NCI-H748 (cell line): ENCODE measurements around the gene CD70.
"Not testable (repeated sequence)": the region's sequence is repeated elsewhere in the genome, so short reads cannot be mapped to it uniquely, and the experiment has no call there.

Source experiments
- DNase-seq: peaks from one replicate; lab custom pipeline; 2025; ENCODE audit not compliant: unreplicated experiment; lab: John Stamatoyannopoulos, UW

CD70 gene

GRCh38 chr19:6590827-6591319, at the start of gene CD70:
Gene CD70, minus strand, starts transcription at chr19:6591150. Its CDS starts 148 bp downstream, at chr19:6591002.
- DNase-seq, result peak; percentile 45

- not testable (repeated sequence) for DNase-seq
These were observed 49.4 kb upstream of the CD70 start for GRCh38 chr19:6640333-6640732.

DNA sequence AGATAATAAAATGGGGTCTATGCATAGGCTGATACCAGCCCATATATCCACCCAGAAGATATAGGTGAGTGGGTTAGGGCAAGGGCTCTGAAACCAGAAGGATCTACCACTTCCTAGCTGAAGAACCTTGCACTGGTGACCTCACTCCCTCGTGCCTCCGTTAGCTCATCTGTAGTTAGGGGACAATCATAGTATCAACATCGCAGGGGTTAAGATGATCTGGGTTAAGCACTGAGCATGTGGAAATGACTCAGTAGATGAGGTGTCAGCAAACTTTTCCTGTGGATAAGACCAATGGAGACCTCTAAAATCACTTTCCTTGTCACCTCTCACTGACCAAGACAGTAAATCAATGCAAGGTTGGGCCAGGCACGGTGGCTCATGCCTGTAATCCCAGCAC, 48.5 kb upstream of the CD70 start:
- DNase-seq, result no peak

DNA sequence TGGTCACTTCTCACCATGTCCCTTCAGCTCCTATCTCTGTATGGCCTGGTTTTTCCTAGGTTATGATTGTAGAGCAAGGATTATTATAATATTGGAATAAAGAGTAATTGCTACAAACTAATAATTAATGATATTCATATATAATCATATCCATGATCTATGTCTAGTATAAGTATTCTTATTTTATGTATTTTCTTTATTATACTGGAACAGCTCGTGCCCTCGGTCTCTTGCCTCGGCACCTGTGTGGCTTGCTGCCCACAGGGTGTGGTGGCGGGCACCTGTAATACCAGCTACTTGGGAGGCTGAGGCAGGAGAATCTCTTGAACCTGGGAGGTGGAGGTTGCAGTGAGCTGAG, 42.5 kb upstream of the CD70 start:
- DNase-seq, result not testable (repeated sequence)

DNA sequence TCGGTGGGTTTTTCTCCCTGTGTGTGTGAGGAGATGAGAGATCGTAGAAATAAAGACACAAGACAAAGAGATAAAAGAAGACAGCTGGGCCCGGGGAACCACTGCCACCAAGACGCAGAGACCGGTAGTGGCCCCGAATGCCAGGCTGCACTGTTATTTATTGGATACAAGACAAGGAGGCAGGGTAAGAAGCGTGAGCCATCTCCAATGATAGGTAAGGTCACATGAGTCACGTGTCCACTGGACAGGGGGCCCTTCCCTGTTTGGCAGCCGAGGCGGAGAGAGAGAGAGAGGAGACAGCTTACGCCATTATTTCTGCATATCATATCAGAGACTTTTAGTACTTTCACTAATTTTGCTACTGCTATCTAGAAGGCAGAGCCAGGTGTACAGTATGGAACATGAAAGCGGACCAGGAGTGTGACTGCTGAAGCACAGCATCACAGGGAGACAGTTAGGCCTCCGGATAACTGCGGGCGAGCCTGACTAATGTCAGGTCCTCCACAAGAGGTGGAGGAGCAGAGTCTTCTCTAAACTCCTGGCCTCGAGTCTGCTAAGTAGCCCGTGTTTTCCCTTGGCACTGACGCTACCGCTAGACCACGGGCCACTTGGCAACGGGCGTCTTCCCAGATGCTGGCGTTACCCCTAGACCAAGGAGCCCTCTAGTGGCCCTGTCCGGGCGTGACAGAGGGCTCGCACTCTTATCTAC, 42.0 kb upstream of the CD70 start:
- peak; percentile 60 for DNase-seq

GRCh38 chr19:6632002-6632621, 41.2 kb upstream of the CD70 start:
- DNase-seq, result peak; percentile 63

DNA sequence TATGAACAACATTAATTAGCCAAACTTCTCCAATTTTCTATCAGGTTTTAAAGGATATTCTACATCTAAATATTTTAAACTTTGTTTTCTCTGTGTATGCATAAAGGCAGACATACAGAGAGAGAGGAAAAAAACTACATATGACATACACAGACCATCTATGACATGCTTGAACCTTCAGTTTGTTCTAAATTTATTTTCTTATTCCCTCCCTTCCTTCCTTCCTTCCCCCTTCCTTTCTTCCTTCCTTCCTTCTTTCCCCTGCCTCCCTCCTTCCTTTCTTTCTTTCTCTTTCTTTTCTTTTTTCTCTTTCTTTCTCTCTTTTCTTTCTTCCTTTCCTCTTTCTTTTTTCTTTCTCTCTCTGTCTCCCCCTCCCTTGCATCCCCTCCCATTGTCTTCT, 35.8 kb upstream of the CD70 start:
- no peak for DNase-seq

DNA sequence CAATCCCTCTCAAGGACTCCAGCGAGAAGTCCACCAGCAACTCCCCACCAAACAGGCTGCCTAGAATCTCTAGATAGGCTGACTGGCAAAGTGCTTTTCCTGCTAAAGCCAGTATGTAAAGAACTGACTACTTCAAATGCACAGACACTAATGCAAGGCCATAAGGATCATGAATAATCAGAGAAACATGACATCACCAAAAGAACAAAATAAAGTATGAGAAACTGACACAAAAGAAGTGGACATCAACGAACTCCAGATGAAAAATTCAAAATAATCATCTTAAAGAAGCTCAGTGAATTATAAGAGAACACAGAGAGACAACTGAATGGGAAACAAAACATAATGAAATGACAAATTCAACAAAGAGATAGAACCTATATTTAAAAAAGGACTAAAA, 26.4 kb upstream of the CD70 start:
- DNase-seq, result no peak

DNA sequence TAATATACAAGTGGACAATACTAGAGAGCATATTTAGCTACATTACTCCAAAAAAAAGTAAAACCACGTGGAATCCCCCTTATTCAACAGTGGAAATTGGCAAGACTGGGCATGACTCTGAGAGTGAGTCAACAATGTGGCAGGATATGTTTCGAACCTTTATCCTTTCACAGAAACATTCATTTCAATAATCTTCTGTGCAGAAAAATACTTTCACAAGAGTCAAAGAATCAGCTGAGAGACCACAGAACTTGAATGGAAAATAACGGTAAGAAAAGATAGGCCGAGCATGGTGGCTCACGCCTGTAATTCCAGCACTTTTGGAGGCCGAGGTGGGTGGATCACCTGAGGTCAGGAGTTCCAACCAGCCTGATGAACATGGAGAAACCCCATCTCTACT, 25.1 kb upstream of the CD70 start:
- DNase-seq, result no peak

- no peak for DNase-seq
These were observed 22.8 kb upstream of the CD70 start for GRCh38 chr19:6613711-6614110.

DNA sequence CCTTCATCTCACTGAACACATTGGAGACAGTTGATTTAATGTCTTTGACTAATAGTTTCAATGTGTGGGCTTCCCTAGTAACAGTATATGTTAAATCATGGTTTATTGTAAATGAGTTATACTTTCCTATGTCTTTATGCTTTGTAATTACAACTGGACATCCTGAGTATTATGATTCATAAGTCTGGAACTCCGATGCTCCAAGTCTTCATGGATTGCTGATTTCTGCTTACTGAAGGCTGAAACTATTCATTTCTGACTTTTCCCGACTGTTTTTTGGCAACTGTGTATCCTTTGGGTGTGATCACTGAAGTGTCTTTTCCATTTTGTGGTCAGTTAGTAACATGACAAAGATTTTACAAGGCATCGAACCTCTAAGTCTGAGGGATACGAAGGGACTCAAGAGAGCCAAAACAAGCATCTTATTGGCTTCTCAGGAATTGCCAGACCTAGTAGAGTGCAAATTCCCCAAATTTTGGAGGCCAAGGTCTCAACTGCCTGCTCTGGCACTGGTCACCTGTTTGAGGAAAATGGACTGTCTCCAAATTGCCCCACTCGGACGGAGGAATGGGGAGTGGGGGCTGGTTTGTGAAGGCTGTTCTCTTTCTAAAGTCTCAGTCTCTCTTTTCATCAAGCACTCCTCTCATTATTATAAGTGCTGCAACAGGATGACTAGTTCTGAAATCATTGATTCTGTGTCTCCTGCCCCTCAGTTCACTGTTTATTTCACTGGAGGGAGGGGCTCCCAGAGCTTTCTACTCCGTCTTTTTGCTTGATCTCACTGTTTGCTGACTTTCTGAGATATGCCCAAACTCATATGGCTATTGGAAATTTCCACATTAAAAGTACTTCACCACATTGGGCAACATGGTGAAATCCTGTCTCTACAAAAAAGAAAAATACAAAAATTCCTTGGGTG, 20.2 kb upstream of the CD70 start:
- no peak for DNase-seq

GRCh38 chr19:6608940-6609339, 18.0 kb upstream of the CD70 start:
- no peak for DNase-seq

DNA sequence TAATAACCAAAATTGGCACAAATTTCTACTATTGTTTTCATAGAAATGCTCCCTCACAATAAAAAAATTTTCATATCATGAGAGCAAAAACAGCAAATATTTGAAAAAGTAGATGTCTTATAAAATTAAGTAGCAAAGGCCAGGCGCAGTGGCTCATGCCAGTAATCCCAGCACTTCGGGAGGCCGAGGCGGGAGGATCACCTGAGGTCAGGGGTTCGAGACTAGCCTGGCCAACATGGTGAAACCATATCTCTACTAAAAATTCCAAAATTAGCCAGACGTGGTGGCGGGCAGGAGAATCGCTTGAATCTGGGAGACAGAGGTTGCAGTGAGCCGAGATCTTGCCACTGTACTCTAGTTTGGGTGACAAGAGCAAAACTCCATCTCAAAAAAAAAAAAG, 17.2 kb upstream of the CD70 start:
- not testable (repeated sequence) for DNase-seq

DNA sequence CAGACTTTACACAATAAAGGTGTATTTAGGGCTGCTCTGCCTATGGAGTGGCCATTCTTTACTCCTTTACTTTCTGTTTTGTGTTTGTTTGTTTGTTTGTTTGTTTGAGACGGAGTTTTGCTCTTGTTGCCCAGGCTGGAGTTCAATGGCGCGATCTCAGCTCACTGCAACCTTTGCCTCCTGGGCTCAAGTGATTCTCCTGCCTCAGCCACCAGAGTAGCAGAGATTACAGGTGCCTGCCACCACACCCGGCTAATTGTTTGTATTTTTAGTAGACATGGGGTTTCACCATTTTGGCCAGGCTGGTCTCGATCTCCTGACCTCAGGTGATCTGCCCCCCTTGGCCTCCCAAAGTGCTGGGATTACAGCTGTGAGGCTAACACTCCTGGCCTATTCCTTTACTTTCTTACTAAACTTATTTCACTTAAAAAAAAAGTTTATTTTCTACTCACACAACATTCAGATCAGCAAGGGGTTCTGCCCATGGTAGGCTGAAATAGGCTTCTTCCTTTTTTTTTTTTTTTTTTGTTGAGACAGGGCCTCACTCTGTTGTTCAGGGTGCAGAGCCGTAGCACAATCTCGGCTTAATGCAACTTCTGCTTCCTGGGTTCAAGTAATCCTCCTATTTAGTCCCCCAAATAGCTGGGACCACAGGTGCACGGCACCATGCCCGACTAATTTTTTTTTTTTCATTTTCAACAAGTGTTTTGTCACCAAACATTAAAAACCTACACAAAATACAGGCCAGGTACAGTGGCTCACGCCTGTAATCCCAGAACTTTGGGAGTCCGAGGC, 15.5 kb upstream of the CD70 start:
- not testable (repeated sequence) for DNase-seq

DNA sequence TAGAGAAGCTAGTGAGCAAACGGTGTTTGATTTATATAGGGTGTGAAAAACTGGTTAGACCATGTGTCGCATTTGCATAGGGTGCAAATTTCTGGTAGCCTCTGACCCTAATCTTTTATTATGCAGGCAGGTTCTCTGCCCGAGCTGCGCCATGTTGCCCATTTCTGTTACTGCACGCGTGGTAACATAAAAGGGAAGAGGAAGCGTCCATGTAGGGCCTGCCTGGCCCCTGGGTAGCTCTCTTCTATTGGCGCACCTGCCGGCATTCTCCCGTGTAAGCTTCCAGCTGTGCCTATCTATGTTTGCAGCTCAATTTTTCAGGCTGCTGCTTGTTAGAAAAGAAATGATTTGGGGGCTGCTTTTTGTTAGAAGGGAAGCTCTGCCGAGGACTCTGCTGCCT, 14.0 kb upstream of the CD70 start:
- peak; percentile 4 for DNase-seq

DNA sequence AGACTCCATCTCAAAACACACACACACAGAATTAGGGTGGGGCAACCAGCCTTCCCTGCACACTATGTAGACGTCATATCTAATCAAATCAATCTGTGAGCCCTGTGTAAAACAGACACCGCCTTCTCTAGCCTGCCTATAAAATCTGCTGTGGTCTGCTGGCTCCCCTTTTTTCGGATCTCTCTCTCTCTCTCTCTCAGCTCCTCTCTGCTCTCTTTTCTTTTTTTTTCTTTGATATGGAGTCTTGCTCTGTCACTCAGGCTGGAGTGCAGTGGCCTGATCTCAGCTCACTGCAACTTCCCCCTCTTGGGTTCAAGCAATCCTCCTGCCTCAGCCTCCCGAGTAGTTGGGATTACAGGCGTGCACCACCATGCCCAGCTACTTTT, 11.8 kb upstream of the CD70 start:
- DNase-seq, result no peak

- DNase-seq, result not testable (repeated sequence)
These were observed 10.6 kb upstream of the CD70 start for GRCh38 chr19:6601537-6602052.

- DNase-seq, result not testable (repeated sequence)
These were observed 10.1 kb upstream of the CD70 start for GRCh38 chr19:6600951-6601536.

GRCh38 chr19:6599866-6600454, 9.0 kb upstream of the CD70 start:
- DNase-seq, result no peak
